Activated CD8-positive, alpha-beta memory T cell treated with anti-CD3 and anti-CD28 coated beads, Interleukin-2, amount 10 ng/mL, durations not matched to agents 7 days and 5 days (primary cell): ENCODE data around the gene PRICKLE3. TPM values are rescaled to one million over a fixed set of nuclear protein-coding genes. Genes with fewer than 3 reads are reported as not detected.

ENCODE experiments used
- ATAC-seq: fragments of 150-1000 bp; cut with Tn5 transposase; one replicate; pipeline ENCODE4 v1.10.0; 2021; ENCODE audit warnings: moderate library complexity
- CTCF ChIA-PET: fragments of 350-600 bp; sonication (Branson Sonifier 250); formaldehyde crosslinking; loops from one replicate; lab custom pipeline; 2021; ENCODE audit warnings: antibody characterized with exemption; lab: Charles Lee
- DNase-seq: peaks from one replicate; pipeline ENCODE4 v3.0.0-alpha.2; 2020
- H3K27ac Mint-ChIP-seq: one replicate; pipeline ENCODE4 v1.8.0; 2021; ENCODE audit warnings: mild to moderate bottlenecking, mixed read lengths
- H3K27me3 Mint-ChIP-seq: one replicate; pipeline ENCODE4 v1.8.0; 2021; ENCODE audit warnings: mixed read lengths
- H3K36me3 Mint-ChIP-seq: one replicate; pipeline ENCODE4 v1.8.0; 2021; ENCODE audit warnings: mild to moderate bottlenecking, mixed read lengths
- H3K4me1 Mint-ChIP-seq: one replicate; pipeline ENCODE4 v1.8.0; 2021; ENCODE audit warnings: mixed read lengths
- H3K4me3 Mint-ChIP-seq: one replicate; pipeline ENCODE4 v1.8.0; 2021; ENCODE audit warnings: mild to moderate bottlenecking, moderate library complexity, mixed read lengths
- H3K9me3 Mint-ChIP-seq: one replicate; pipeline ENCODE4 v1.8.0; 2022; ENCODE audit warnings: low read depth, mixed read lengths
- total RNA-seq, 2 experiments: library from RNA; stranded (reverse); gene quantifications; one replicate each; pipeline ENCODE4 v1.2.3, GENCODE V29; 2021

Gene PRICKLE3
- total RNA-seq: 10 to 100 TPM; 21.1 to 24.7 TPM

GRCh38 chrX:49186125-49187027 is at the start of gene PRICKLE3:
PRICKLE3 (minus strand) TSS chrX:49186373; CDS start chrX:49186297, 76 bp downstream.
- peak; percentile 85 for DNase-seq
- Mint-ChIP-seq H3K27me3 (no peaks in the 10 kb centered on the region), H3K4me1 (peaks cover 19% of the 10 kb centered on the region), H3K9me3 (no peaks in the 10 kb centered on the region), H3K4me3 (peak within 1 kb of the TSS; percentile 83), H3K27ac (peak within 1 kb of the TSS; percentile 78), H3K36me3 (peaks cover 9% of the 10 kb centered on the region)
- CTCF ChIA-PET: interaction anchor here (1.0 to 1.2 kb wide), 2 partner anchors 23 to 30 kb away, joined by 3 read pairs; no protein-coding TSS in a partner anchor
- ATAC-seq: peak; percentile 34

GRCh38 chrX:49233887-49234555 is 47.8 kb upstream of the PRICKLE3 start:
- Mint-ChIP-seq H3K36me3 (no peaks in the 10 kb centered on the region), H3K27ac (no peak overlapping the region), H3K4me1 (peaks cover 33% of the 10 kb centered on the region), H3K9me3 (no peaks in the 10 kb centered on the region), H3K4me3 (no peak overlapping the region), H3K27me3 (no peaks in the 10 kb centered on the region)
- DNase-seq (no peak), ATAC-seq (no peak)
- CTCF ChIA-PET: interaction anchor here (1.1 kb wide), 1 partner anchor 41 kb away, joined by 3 read pairs; no protein-coding TSS in a partner anchor

GRCh38 chrX:49233176-49233575 is 47.0 kb upstream of the PRICKLE3 start, which contains the start of gene CACNA1F:
CACNA1F (minus strand) TSS chrX:49233340; CDS start chrX:49233309, 31 bp downstream.
- Mint-ChIP-seq H3K4me3 (no peak within 1 kb of the TSS), H3K27ac (no peak within 1 kb of the TSS), H3K9me3 (no peaks in the 10 kb centered on the region), H3K4me1 (peaks cover 32% of the 10 kb centered on the region), H3K27me3 (no peaks in the 10 kb centered on the region), H3K36me3 (no peaks in the 10 kb centered on the region)
- CTCF ChIA-PET: no interaction called here
- ATAC-seq (no peak), DNase-seq (no peak)

- Mint-ChIP-seq H3K4me3 (no peak overlapping the region), H3K36me3 (no peaks in the 10 kb centered on the region)
Observed at GRCh38 chrX:49232525-49232924, 46.4 kb upstream of the PRICKLE3 start.

GRCh38 chrX:49231333-49232000 is 45.3 kb upstream of the PRICKLE3 start:
- H3K4me3 Mint-ChIP-seq: peak overlapping the region; percentile 76
- H3K9me3 Mint-ChIP-seq: no peaks in the 10 kb centered on the region
- H3K4me1 Mint-ChIP-seq: peaks cover 21% of the 10 kb centered on the region
- H3K27me3 Mint-ChIP-seq: no peaks in the 10 kb centered on the region
- DNase-seq (no peak), ATAC-seq (no peak)
- no peaks in the 10 kb centered on the region for H3K36me3 Mint-ChIP-seq
- CTCF ChIA-PET: no interaction called here
- peak overlapping the region; percentile 90 for H3K27ac Mint-ChIP-seq

More at GRCh38 chrX:49232525-49232924, 46.4 kb upstream of the PRICKLE3 start:
- ATAC-seq (no peak), DNase-seq (no peak)
- no peaks in the 10 kb centered on the region for H3K9me3 Mint-ChIP-seq
- no peak overlapping the region for H3K27ac Mint-ChIP-seq
- CTCF ChIA-PET: no interaction called here
- H3K27me3 Mint-ChIP-seq: no peaks in the 10 kb centered on the region
- peaks cover 31% of the 10 kb centered on the region for H3K4me1 Mint-ChIP-seq

GRCh38 chrX:49230500-49231232 is 44.5 kb upstream of the PRICKLE3 start:
- H3K4me1 Mint-ChIP-seq: peaks cover 19% of the 10 kb centered on the region
- H3K36me3 Mint-ChIP-seq: no peaks in the 10 kb centered on the region
- H3K9me3 Mint-ChIP-seq: no peaks in the 10 kb centered on the region
- ATAC-seq: peak; percentile 87
- H3K27me3 Mint-ChIP-seq: no peaks in the 10 kb centered on the region
- H3K27ac Mint-ChIP-seq: peak overlapping the region; percentile 90
- CTCF ChIA-PET: interaction anchor here (1.0 to 2.2 kb wide), 2 partner anchors 37 to 38 kb away, joined by 3 to 8 read pairs; no protein-coding TSS in a partner anchor
- H3K4me3 Mint-ChIP-seq: peak overlapping the region; percentile 76
- DNase-seq: peak; percentile 85

GRCh38 chrX:49228185-49228584 is 42.0 kb upstream of the PRICKLE3 start:
- H3K27me3 Mint-ChIP-seq: no peaks in the 10 kb centered on the region
- peaks cover 17% of the 10 kb centered on the region for H3K4me1 Mint-ChIP-seq
- no peak for DNase-seq
- H3K4me3 Mint-ChIP-seq: no peak overlapping the region
- H3K9me3 Mint-ChIP-seq: no peaks in the 10 kb centered on the region
- CTCF ChIA-PET: interaction anchor here (2.2 kb wide), 1 partner anchor 35 kb away, joined by 8 read pairs; no protein-coding TSS in a partner anchor
- no peak for ATAC-seq
- H3K27ac Mint-ChIP-seq: peak overlapping the region; percentile 8
- no peaks in the 10 kb centered on the region for H3K36me3 Mint-ChIP-seq

- ATAC-seq (no peak), DNase-seq (no peak)
- H3K27me3 Mint-ChIP-seq: no peaks in the 10 kb centered on the region
- peak overlapping the region; percentile 8 for H3K27ac Mint-ChIP-seq
- no peak overlapping the region for H3K4me3 Mint-ChIP-seq
- H3K9me3 Mint-ChIP-seq: no peaks in the 10 kb centered on the region
- CTCF ChIA-PET: no interaction called here
- H3K36me3 Mint-ChIP-seq: no peaks in the 10 kb centered on the region
- H3K4me1 Mint-ChIP-seq: peaks cover 15% of the 10 kb centered on the region
Observed at GRCh38 chrX:49227726-49228125, 41.6 kb upstream of the PRICKLE3 start.

- H3K27me3 Mint-ChIP-seq: peaks cover under 1% of the 10 kb centered on the region
- no peak overlapping the region for H3K27ac Mint-ChIP-seq
- CTCF ChIA-PET: interaction anchor here (1.1 kb wide), 1 partner anchor 34 kb away, joined by 6 read pairs; no protein-coding TSS in a partner anchor
- H3K4me3 Mint-ChIP-seq: no peak overlapping the region
- no peak for DNase-seq
- no peaks in the 10 kb centered on the region for H3K9me3 Mint-ChIP-seq
- no peaks in the 10 kb centered on the region for H3K36me3 Mint-ChIP-seq
- peaks cover 12% of the 10 kb centered on the region for H3K4me1 Mint-ChIP-seq
- ATAC-seq: no peak
Observed at GRCh38 chrX:49226946-49227345, 40.8 kb upstream of the PRICKLE3 start.

GRCh38 chrX:49225858-49226257 is 39.7 kb upstream of the PRICKLE3 start:
- no peak for DNase-seq
- Mint-ChIP-seq H3K27me3 (peaks cover 2% of the 10 kb centered on the region), H3K4me3 (no peak overlapping the region), H3K27ac (no peak overlapping the region), H3K36me3 (no peaks in the 10 kb centered on the region), H3K9me3 (no peaks in the 10 kb centered on the region), H3K4me1 (peaks cover 3% of the 10 kb centered on the region)
- CTCF ChIA-PET: interaction anchor here (0.7 kb wide), 1 partner anchor 66 kb away, joined by 3 read pairs; no protein-coding TSS in a partner anchor
- no peak for ATAC-seq

- Mint-ChIP-seq H3K9me3 (no peaks in the 10 kb centered on the region), H3K4me3 (no peak overlapping the region), H3K27me3 (peaks cover 2% of the 10 kb centered on the region), H3K4me1 (no peaks in the 10 kb centered on the region), H3K36me3 (no peaks in the 10 kb centered on the region), H3K27ac (no peak overlapping the region)
- no peak for DNase-seq
- no peak for ATAC-seq
- CTCF ChIA-PET: no interaction called here
Observed at GRCh38 chrX:49221868-49222267, 35.7 kb upstream of the PRICKLE3 start.

- CTCF ChIA-PET: no interaction called here
- ATAC-seq (no peak), DNase-seq (no peak)
- H3K36me3 Mint-ChIP-seq: no peaks in the 10 kb centered on the region
- H3K27me3 Mint-ChIP-seq: peaks cover 2% of the 10 kb centered on the region
- no peaks in the 10 kb centered on the region for H3K4me1 Mint-ChIP-seq
- no peak overlapping the region for H3K27ac Mint-ChIP-seq
- H3K9me3 Mint-ChIP-seq: no peaks in the 10 kb centered on the region
- no peak overlapping the region for H3K4me3 Mint-ChIP-seq
Observed at GRCh38 chrX:49220100-49220499, 33.9 kb upstream of the PRICKLE3 start.
